HG03442 (cell line): ENCODE results near the gene HS3ST3B1.

Experiments
- ATAC-seq: cut with Tn5 transposase; IDR thresholded peaks from one replicate; pipeline ENCODE4 v1.9.1; 2021; ENCODE audit warnings: mild to moderate bottlenecking, moderate library complexity; ENCODE audit not compliant: unreplicated experiment

The HS3ST3B1 gene

GRCh38 chr17:14320098-14320497 is 19.2 kb downstream of the HS3ST3B1 start:
- ATAC-seq = no peak

- ATAC-seq = no peak
Measured at GRCh38 chr17:14320734-14321475, 20.0 kb downstream of the HS3ST3B1 start.

- no peak for ATAC-seq
Measured at GRCh38 chr17:14321476-14321949, 20.6 kb downstream of the HS3ST3B1 start.

GRCh38 chr17:14321980-14322776 is 21.3 kb downstream of the HS3ST3B1 start:
- ATAC-seq = no peak

DNA sequence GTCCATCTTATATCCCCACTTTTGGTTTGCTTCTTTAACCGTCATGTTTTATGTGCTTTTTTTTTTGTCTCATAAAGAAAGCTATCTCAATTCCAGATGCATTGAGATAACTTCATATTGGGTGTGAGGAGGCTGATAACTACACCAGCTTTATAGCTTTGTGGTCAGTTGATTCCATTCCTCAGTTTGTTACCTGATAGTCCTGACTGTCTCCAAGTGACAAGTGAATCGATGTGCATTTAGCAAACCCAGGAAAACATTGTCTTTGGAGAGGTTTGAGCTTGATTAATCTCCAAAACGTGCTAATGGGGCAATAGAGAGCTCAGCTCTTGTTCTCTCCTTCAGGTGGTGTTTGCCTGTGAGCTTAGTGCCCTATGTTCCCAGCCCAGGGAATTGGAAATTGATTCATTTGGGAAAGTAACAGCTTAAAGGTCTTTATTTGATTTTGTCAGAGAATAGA is 22.7 kb downstream of the HS3ST3B1 start:
- ATAC-seq = no peak

- no peak for ATAC-seq
Measured at GRCh38 chr17:14325618-14326167, 24.8 kb downstream of the HS3ST3B1 start.

GRCh38 chr17:14329900-14330491 is 29.1 kb downstream of the HS3ST3B1 start:
- no peak for ATAC-seq

GRCh38 chr17:14330492-14330962 is 29.6 kb downstream of the HS3ST3B1 start:
- no peak for ATAC-seq

DNA sequence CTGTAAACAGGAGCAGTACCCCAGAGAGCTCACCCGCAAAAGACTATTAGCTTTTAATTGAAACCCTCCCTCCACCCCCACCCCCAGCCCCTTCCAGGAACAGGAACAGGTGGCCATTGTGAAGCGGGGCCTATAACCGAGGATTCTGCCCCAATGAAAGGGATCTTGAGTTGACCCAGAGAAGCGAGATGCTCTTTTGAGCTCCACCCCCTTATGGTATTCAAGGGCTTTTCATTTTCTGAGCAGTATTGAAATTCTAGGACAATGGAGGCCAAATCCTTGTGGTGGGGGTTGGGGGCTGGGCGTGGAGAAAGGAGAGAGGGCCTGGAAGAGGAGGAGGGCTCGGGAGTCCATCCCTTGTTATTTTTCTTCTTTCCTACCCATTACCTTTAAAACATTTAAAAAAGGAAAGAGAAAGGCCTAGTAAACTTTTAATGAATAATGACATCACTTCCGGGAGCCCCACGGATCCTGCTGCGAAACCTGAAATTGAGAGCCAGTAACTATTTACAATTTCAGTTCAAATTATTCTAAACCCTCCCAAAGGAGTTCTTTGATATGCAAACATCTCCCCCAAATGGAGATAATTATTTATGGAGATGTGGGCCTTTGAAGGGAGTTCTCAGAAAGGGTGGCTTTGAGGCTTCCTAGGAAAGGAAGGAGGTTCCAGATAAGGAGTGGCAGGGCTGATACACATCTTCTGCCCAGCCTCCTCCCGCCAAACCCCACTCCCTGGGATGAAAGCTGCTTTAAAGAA is 30.5 kb downstream of the HS3ST3B1 start:
- ATAC-seq = no peak

DNA sequence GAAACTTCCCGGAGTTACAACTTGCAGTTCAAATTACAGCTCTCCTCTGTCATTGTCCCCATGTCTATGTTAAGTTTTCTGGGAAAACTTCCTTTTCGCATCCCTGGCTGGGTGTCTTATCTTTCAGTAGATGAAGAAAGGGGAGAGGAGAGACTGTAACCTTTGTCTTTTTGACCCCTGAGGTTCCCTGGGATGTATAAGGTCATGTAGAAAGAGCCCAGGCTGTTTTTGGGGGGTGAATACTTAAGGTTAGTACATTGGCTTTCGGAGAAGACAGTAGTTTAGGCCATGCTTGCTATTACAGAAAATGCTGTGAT is 31.1 kb downstream of the HS3ST3B1 start:
- ATAC-seq = no peak

- no peak for ATAC-seq
Measured at GRCh38 chr17:14332331-14332730, 31.4 kb downstream of the HS3ST3B1 start.

DNA sequence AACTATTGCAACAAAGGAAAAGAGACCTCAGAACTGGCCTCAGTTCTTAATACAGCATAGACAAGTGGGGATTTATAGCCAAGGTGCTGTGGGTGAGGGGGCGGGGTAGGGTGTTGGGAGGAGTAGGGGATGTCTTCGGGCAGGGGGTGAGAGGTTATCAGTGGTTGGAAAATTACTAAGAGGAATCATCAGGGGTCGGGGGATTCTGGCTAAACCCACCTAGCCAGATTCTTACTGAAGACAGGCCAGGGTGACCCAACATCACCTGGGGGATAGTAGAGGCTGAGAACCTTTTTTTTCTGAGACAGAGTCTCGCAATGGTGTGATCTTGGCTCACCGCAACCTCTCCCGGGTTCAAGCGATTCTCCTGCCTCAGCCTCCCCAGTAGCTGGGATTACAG is 32.6 kb downstream of the HS3ST3B1 start:
- ATAC-seq = no peak

DNA sequence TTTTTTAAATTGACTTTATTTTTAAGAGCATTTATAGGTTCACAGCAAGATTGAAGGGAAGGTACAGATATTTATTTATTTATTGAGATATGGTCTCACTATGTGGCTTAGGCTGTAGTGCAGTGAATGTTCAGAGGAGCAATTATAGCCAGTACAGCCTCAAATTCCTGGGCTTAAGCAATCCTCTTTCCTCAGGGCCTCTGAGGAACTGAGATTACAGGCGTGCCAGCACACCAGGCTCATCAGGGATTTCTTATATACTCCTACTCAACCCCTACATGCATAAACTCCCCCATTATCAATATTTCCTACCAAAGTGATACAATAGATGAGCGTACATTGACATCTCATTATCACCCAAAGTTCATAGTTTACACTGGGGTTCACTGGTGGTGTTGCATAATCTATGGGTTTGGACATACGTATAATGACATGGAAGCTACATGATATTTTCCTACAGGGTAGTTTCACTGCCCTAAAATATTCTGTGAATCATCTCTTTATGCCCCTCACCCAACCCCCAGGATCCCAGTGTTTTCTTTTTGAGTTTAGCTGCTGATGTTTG is 33.5 kb downstream of the HS3ST3B1 start:
- no peak for ATAC-seq

DNA sequence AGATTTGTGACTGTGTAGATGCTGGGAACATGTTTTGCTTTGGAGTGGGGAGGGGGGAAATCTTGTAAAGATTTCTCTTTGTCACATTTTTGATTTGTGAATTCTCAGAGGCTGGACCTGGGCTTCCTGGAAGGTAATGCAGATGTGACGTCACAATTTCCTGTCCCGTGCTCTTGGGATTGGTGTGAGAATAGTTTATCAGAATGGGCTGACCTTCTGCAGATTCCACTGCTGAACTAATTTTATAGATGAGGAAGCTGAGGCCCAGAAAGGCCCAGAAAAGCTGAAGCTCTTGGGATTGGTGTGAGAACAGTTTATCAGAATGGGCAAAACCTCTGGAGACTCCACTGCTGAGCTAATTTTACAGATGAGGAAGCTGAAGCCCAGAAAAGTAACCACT is 34.0 kb downstream of the HS3ST3B1 start:
- ATAC-seq = no peak

DNA sequence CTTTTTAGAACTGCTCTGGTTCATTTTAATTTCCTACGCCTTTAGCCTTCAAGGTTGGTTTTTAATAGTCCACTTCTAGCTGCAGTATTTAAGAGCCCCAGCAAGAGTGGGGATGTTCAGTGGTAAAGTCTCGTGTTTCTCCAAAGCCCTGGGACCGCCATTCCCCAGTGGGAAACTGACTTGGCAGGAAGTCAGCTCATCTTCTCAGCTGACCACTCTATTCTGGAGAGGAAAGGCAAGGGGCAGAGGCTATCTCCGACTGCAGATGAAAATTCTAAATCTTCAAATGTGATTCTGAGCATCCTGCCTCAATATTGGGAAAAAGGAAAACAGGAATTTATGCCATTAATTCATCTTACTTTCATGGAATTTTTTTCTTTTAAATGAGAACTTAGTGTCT is 35.5 kb downstream of the HS3ST3B1 start:
- ATAC-seq = no peak

DNA sequence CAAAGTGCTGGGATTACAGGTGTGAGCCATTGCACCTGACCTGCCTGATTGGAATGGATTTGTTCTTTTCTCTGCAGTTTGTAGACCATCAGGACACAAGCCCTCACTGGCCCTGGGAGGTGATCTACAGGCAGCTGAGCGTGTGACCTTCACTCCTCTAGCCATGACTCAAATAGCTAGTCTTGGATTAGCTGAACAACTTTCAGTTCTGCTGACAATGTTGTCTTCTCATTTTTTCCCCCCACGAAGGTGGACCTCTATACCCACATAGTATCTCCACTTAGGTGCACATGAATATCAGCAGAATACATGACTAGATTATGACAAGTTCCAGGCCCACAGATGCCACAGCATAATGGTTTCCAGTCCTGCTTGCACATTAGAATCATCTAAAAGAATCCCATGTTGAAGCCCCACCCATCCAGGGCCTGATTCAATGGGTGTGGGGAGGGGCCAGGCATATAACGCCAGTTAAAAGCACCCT is 36.8 kb downstream of the HS3ST3B1 start:
- peak; percentile 96 for ATAC-seq

GRCh38 chr17:14340857-14341754 is 40.2 kb downstream of the HS3ST3B1 start:
- no peak for ATAC-seq

DNA sequence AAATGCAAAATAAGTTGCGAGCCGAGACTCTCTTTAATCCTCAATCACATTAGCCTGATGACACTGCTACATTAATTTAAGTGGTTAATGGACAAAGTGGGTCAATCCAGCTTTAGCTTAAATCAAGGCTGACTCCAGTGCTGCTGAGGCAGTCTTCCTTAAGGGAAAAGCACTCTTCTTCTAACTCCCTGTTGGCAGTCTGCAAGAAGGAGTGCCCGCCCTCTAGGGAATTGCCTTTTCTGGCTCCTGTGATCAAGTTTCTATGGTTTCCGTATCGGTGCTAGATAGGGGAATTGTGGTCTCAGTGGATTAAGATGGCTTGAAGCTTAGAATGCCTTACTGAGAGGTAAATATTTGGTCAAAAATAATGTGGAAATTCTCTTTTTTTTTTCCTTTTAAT is 41.0 kb downstream of the HS3ST3B1 start:
- ATAC-seq = no peak

DNA sequence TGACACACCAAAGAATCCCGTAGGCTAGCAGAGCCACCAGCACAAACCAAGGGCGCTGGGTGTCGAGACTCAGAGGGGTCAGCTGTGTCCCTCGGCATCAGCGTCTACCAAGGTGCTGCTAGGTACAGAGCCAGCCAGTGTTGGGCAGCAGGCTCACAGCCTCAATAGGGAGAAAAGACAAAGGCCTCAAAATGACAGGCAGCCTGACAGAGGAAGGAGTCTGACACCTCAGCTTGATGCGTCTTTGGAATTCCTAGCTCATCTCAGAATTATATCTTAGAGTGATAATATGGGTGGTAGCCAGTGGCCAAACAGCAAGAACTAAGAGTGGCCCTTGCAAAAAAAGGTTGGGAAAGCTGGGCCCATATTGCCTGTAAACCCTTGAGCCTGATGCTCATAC is 45.9 kb downstream of the HS3ST3B1 start:
- no peak for ATAC-seq
